Activated naive CD8-positive, alpha-beta T cell treated with anti-CD3 and anti-CD28 coated beads for 36 hours (primary cell): Measurements from ENCODE around the gene DDX10. TPM values are rescaled to one million over a fixed set of nuclear protein-coding genes. Genes with fewer than 3 reads are reported as not detected.

ENCODE experiments used
- DNase-seq: peaks from one replicate; pipeline ENCODE4 v3.0.0; 2021
- H3K27ac Mint-ChIP-seq: one replicate; pipeline ENCODE4 v1.8.0; 2022; ENCODE audit warnings: mild to moderate bottlenecking, moderate library complexity, mixed read lengths
- H3K27me3 Mint-ChIP-seq: one replicate; pipeline ENCODE4 v1.8.0; 2022; ENCODE audit warnings: mild to moderate bottlenecking, mixed read lengths
- H3K36me3 Mint-ChIP-seq: one replicate; pipeline ENCODE4 v1.8.0; 2021; ENCODE audit warnings: mild to moderate bottlenecking, mixed read lengths
- H3K4me1 Mint-ChIP-seq: one replicate; pipeline ENCODE4 v1.8.0; 2021; ENCODE audit warnings: mixed read lengths
- H3K4me3 Mint-ChIP-seq: one replicate; pipeline ENCODE4 v1.8.0; 2022; ENCODE audit warnings: mild to moderate bottlenecking, moderate library complexity, mixed read lengths
- H3K9me3 Mint-ChIP-seq: one replicate; pipeline ENCODE4 v1.8.0; 2022; ENCODE audit warnings: mixed read lengths
- total RNA-seq, 2 experiments: library from RNA; stranded (reverse); gene quantifications; one replicate each; pipeline ENCODE4 v1.2.3, GENCODE V29; 2021

The DDX10 gene
- total RNA-seq, 2 experiments from 2014 or later, result 55.7 to 56.0 TPM

- H3K36me3 Mint-ChIP-seq, result peaks cover 2% of the 10 kb centered on the region
- no peak overlapping the region for H3K4me3 Mint-ChIP-seq
- H3K27me3 Mint-ChIP-seq, result no peaks in the 10 kb centered on the region
- H3K4me1 Mint-ChIP-seq, result peaks cover 27% of the 10 kb centered on the region
- DNase-seq, result no peak
- no peaks in the 10 kb centered on the region for H3K9me3 Mint-ChIP-seq
- H3K27ac Mint-ChIP-seq, result no peak overlapping the region
Observed at GRCh38 chr11:108890482-108891105, 225.7 kb downstream of the DDX10 start.

- no peak overlapping the region for H3K4me3 Mint-ChIP-seq
- peaks cover 27% of the 10 kb centered on the region for H3K4me1 Mint-ChIP-seq
- no peaks in the 10 kb centered on the region for H3K27me3 Mint-ChIP-seq
- H3K9me3 Mint-ChIP-seq, result no peaks in the 10 kb centered on the region
- H3K27ac Mint-ChIP-seq, result no peak overlapping the region
- peaks cover 2% of the 10 kb centered on the region for H3K36me3 Mint-ChIP-seq
- no peak for DNase-seq
Observed at GRCh38 chr11:108891143-108891542, 226.3 kb downstream of the DDX10 start.

GRCh38 chr11:108891909-108892511 lies 227.1 kb downstream of the DDX10 start:
- H3K27ac Mint-ChIP-seq, result no peak overlapping the region
- no peak for DNase-seq
- peaks cover 9% of the 10 kb centered on the region for H3K36me3 Mint-ChIP-seq
- H3K9me3 Mint-ChIP-seq, result peaks cover 1% of the 10 kb centered on the region
- H3K4me3 Mint-ChIP-seq, result no peak overlapping the region
- peaks cover 23% of the 10 kb centered on the region for H3K4me1 Mint-ChIP-seq
- H3K27me3 Mint-ChIP-seq, result no peaks in the 10 kb centered on the region

- Mint-ChIP-seq H3K9me3 (peaks cover 15% of the 10 kb centered on the region), H3K4me3 (no peak overlapping the region), H3K27me3 (no peaks in the 10 kb centered on the region), H3K36me3 (peaks cover 34% of the 10 kb centered on the region), H3K27ac (no peak overlapping the region), H3K4me1 (peaks cover 9% of the 10 kb centered on the region)
- DNase-seq, result no peak
Observed at GRCh38 chr11:108895579-108896480, 231.0 kb downstream of the DDX10 start.

GRCh38 chr11:108897071-108897481 lies 232.2 kb downstream of the DDX10 start:
- no peak for DNase-seq
- Mint-ChIP-seq H3K4me3 (no peak overlapping the region), H3K27ac (no peak overlapping the region), H3K4me1 (peaks cover 9% of the 10 kb centered on the region), H3K36me3 (peaks cover 34% of the 10 kb centered on the region), H3K9me3 (peaks cover 15% of the 10 kb centered on the region), H3K27me3 (no peaks in the 10 kb centered on the region)

- Mint-ChIP-seq H3K36me3 (peaks cover 34% of the 10 kb centered on the region), H3K4me1 (peaks cover 9% of the 10 kb centered on the region), H3K4me3 (no peak overlapping the region), H3K27me3 (no peaks in the 10 kb centered on the region), H3K27ac (no peak overlapping the region), H3K9me3 (peaks cover 15% of the 10 kb centered on the region)
- no peak for DNase-seq
Observed at GRCh38 chr11:108897916-108898315, 233.0 kb downstream of the DDX10 start.

- Mint-ChIP-seq H3K36me3 (peaks cover 40% of the 10 kb centered on the region), H3K27me3 (no peaks in the 10 kb centered on the region), H3K9me3 (peaks cover 15% of the 10 kb centered on the region), H3K4me3 (no peak overlapping the region), H3K27ac (no peak overlapping the region), H3K4me1 (peaks cover 1% of the 10 kb centered on the region)
- no peak for DNase-seq
Observed at GRCh38 chr11:108901359-108901758, 236.5 kb downstream of the DDX10 start.

- H3K9me3 Mint-ChIP-seq, result peaks cover 13% of the 10 kb centered on the region
Observed at GRCh38 chr11:108902027-108902469, 237.2 kb downstream of the DDX10 start.

GRCh38 chr11:108904480-108904879 lies 239.6 kb downstream of the DDX10 start:
- Mint-ChIP-seq H3K4me3 (no peak overlapping the region), H3K36me3 (peaks cover 14% of the 10 kb centered on the region), H3K27me3 (no peaks in the 10 kb centered on the region), H3K4me1 (peaks cover 1% of the 10 kb centered on the region), H3K9me3 (no peaks in the 10 kb centered on the region), H3K27ac (no peak overlapping the region)
- DNase-seq, result no peak

More at GRCh38 chr11:108902027-108902469, 237.2 kb downstream of the DDX10 start:
- no peak overlapping the region for H3K4me3 Mint-ChIP-seq
- H3K27me3 Mint-ChIP-seq, result no peaks in the 10 kb centered on the region
- peaks cover 1% of the 10 kb centered on the region for H3K4me1 Mint-ChIP-seq
- no peak overlapping the region for H3K27ac Mint-ChIP-seq
- peaks cover 34% of the 10 kb centered on the region for H3K36me3 Mint-ChIP-seq
- no peak for DNase-seq

GRCh38 chr11:108906329-108906728 lies 241.5 kb downstream of the DDX10 start:
- Mint-ChIP-seq H3K27ac (no peak overlapping the region), H3K4me3 (no peak overlapping the region), H3K4me1 (peaks cover 1% of the 10 kb centered on the region), H3K27me3 (no peaks in the 10 kb centered on the region), H3K36me3 (peaks cover 9% of the 10 kb centered on the region), H3K9me3 (no peaks in the 10 kb centered on the region)
- no peak for DNase-seq

- DNase-seq, result no peak
- no peaks in the 10 kb centered on the region for H3K9me3 Mint-ChIP-seq
- H3K27me3 Mint-ChIP-seq, result no peaks in the 10 kb centered on the region
- no peak overlapping the region for H3K27ac Mint-ChIP-seq
- H3K36me3 Mint-ChIP-seq, result peaks cover 9% of the 10 kb centered on the region
- H3K4me1 Mint-ChIP-seq, result peaks cover 1% of the 10 kb centered on the region
- no peak overlapping the region for H3K4me3 Mint-ChIP-seq
Observed at GRCh38 chr11:108906826-108907225, 242.0 kb downstream of the DDX10 start.

- Mint-ChIP-seq H3K36me3 (peaks cover 11% of the 10 kb centered on the region), H3K27ac (no peak overlapping the region), H3K9me3 (no peaks in the 10 kb centered on the region), H3K4me3 (no peak overlapping the region), H3K27me3 (no peaks in the 10 kb centered on the region), H3K4me1 (peaks cover 1% of the 10 kb centered on the region)
- DNase-seq, result no peak
Observed at GRCh38 chr11:108909041-108909440, 244.2 kb downstream of the DDX10 start.

GRCh38 chr11:108909921-108910320 lies 245.1 kb downstream of the DDX10 start:
- DNase-seq, result no peak
- Mint-ChIP-seq H3K27me3 (no peaks in the 10 kb centered on the region), H3K27ac (no peak overlapping the region), H3K9me3 (no peaks in the 10 kb centered on the region), H3K4me3 (no peak overlapping the region), H3K4me1 (peaks cover 3% of the 10 kb centered on the region), H3K36me3 (peaks cover 6% of the 10 kb centered on the region)

GRCh38 chr11:108912581-108912980 lies 247.7 kb downstream of the DDX10 start:
- Mint-ChIP-seq H3K4me3 (no peak overlapping the region), H3K9me3 (no peaks in the 10 kb centered on the region)
- DNase-seq, result no peak

GRCh38 chr11:108913204-108913603 lies 248.3 kb downstream of the DDX10 start:
- Mint-ChIP-seq H3K36me3 (peaks cover 18% of the 10 kb centered on the region), H3K4me1 (peaks cover 4% of the 10 kb centered on the region), H3K4me3 (no peak overlapping the region), H3K9me3 (no peaks in the 10 kb centered on the region), H3K27ac (no peak overlapping the region), H3K27me3 (no peaks in the 10 kb centered on the region)
- DNase-seq, result no peak

More at GRCh38 chr11:108912581-108912980, 247.7 kb downstream of the DDX10 start:
- Mint-ChIP-seq H3K27me3 (no peaks in the 10 kb centered on the region), H3K36me3 (peaks cover 12% of the 10 kb centered on the region), H3K27ac (no peak overlapping the region), H3K4me1 (peaks cover 4% of the 10 kb centered on the region)
